ENCODE results near the gene B4GALNT3.

DNA sequence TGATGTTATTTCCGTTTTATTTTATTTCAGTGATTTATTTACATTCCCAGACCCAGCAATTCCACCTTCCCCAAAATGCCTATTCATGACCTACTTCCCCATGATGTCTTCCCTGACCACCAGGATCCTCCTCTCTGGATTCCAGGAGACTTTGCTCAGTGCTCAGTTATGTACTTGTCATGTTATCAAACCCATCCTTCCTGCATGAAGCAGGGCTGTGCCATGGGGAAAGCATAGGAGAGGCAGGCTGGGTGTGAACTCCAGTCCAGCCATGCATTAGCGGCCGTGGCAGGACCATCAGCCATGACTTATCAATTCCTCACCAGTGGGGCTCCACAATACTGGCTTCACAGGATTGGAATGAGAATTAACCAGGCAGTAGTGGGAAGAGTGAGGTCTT, 57.8 kb downstream of the B4GALNT3 start:
- TF ChIP-seq ZSCAN20 (CRISPR knock-in tag; IDR thresholded peaks at IDR 0.05) (no peak), POLR2A (IDR thresholded peaks at IDR 0.05; ENCODE audit: low read length) (no peak), HOXA7 (CRISPR knock-in tag; IDR thresholded peaks at IDR 0.05) (no peak), EP300 (IDR thresholded peaks at IDR 0.05) (no peak), SREBF2 (IDR thresholded peaks at IDR 0.05) (no peak), SMC3 (IDR thresholded peaks at IDR 0.05) (no peak), KDM1A (IDR thresholded peaks at IDR 0.05; ENCODE audit: low read depth) (no peak), GATA3 (IDR thresholded peaks at IDR 0.05; ENCODE audit: borderline replicate concordance) (no peak), CHD2 (IDR thresholded peaks at IDR 0.05; ENCODE audit: low read length, partially characterized antibody) (no peak)
- TF ChIP-seq, protein P1, sequence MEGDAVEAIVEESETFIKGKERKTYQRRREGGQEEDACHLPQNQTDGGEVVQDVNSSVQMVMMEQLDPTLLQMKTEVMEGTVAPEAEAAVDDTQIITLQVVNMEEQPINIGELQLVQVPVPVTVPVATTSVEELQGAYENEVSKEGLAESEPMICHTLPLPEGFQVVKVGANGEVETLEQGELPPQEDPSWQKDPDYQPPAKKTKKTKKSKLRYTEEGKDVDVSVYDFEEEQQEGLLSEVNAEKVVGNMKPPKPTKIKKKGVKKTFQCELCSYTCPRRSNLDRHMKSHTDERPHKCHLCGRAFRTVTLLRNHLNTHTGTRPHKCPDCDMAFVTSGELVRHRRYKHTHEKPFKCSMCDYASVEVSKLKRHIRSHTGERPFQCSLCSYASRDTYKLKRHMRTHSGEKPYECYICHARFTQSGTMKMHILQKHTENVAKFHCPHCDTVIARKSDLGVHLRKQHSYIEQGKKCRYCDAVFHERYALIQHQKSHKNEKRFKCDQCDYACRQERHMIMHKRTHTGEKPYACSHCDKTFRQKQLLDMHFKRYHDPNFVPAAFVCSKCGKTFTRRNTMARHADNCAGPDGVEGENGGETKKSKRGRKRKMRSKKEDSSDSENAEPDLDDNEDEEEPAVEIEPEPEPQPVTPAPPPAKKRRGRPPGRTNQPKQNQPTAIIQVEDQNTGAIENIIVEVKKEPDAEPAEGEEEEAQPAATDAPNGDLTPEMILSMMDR (IDR thresholded peaks at IDR 0.05) = no peak
- TF ChIP-seq, protein P2, sequence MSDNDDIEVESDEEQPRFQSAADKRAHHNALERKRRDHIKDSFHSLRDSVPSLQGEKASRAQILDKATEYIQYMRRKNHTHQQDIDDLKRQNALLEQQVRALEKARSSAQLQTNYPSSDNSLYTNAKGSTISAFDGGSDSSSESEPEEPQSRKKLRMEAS (IDR thresholded peaks at IDR 0.05) = no peak
- TF ChIP-seq, protein P3, sequence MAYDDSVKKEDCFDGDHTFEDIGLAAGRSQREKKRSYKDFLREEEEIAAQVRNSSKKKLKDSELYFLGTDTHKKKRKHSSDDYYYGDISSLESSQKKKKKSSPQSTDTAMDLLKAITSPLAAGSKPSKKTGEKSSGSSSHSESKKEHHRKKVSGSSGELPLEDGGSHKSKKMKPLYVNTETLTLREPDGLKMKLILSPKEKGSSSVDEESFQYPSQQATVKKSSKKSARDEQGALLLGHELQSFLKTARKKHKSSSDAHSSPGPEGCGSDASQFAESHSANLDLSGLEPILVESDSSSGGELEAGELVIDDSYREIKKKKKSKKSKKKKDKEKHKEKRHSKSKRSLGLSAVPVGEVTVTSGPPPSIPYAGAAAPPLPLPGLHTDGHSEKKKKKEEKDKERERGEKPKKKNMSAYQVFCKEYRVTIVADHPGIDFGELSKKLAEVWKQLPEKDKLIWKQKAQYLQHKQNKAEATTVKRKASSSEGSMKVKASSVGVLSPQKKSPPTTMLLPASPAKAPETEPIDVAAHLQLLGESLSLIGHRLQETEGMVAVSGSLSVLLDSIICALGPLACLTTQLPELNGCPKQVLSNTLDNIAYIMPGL (CRISPR knock-in tag; IDR thresholded peaks at IDR 0.05; ENCODE audit: borderline replicate concordance) = no peak
